HL-60 (cell line): ENCODE results near the gene RAET1E.
"Not testable (repeated sequence)": the region's sequence is repeated elsewhere in the genome, so short reads cannot be mapped to it uniquely, and the experiment has no call there.

Source experiments
- DNase-seq, 2 experiments: peaks; one replicate each; pipeline ENCODE4 v3.0.0-alpha.2; 2010 to 2020; ENCODE audit warnings: low read depth in 1 of 2, low spot score in 1 of 2
- H3K27ac ChIP-seq: fragments of 250-450 bp; sonication (Bioruptor Pico); replicated peaks from 2 replicates; pipeline ENCODE4 v1.5.1; 2020; ENCODE audit warnings: mild to moderate bottlenecking, moderate library complexity
- H3K27me3 ChIP-seq: fragments of 250-450 bp; sonication (Bioruptor Pico); 2 replicates; pipeline ENCODE4 v1.5.1; 2021; ENCODE audit warnings: mild to moderate bottlenecking, moderate library complexity; ENCODE audit not compliant: insufficient read depth, poor library complexity, severe bottlenecking
- H3K4me3 ChIP-seq: replicated peaks from 2 replicates; pipeline ENCODE4 v1.5.1; 2011; ENCODE audit warnings: mild to moderate bottlenecking, control low read depth, low read length; ENCODE audit not compliant: insufficient read depth
- GABPA ChIP-seq: IDR thresholded peaks from 2 replicates; pipeline ENCODE4 v1.6.1; 2012; ENCODE audit warnings: low read depth
- POLR2AphosphoS5 ChIP-seq: IDR thresholded peaks from 2 replicates; pipeline ENCODE4 v1.6.1; 2012; ENCODE audit warnings: low read depth
- SPI1 ChIP-seq: IDR thresholded peaks from 2 replicates; pipeline ENCODE4 v1.6.1; 2012; ENCODE audit warnings: low read depth, mild to moderate bottlenecking, borderline replicate concordance
- TF ChIP-seq, protein P1 (sequence below): IDR thresholded peaks from one replicate; pipeline ENCODE4 v1.5.1; 2011; ENCODE audit warnings: low read length, control low read depth, inconsistent platforms; ENCODE audit not compliant: insufficient read depth
- TF ChIP-seq, protein P2 (sequence below): IDR thresholded peaks from 2 replicates; pipeline ENCODE4 v1.6.1; 2012; ENCODE audit warnings: low read depth; ENCODE audit not compliant: insufficient replicate concordance

Gene RAET1E

GRCh38 chr6:149939356-149939648, 41.4 kb upstream of the RAET1E start:
- TF ChIP-seq POLR2AphosphoS5 = no peak
- TF ChIP-seq, protein P1, sequence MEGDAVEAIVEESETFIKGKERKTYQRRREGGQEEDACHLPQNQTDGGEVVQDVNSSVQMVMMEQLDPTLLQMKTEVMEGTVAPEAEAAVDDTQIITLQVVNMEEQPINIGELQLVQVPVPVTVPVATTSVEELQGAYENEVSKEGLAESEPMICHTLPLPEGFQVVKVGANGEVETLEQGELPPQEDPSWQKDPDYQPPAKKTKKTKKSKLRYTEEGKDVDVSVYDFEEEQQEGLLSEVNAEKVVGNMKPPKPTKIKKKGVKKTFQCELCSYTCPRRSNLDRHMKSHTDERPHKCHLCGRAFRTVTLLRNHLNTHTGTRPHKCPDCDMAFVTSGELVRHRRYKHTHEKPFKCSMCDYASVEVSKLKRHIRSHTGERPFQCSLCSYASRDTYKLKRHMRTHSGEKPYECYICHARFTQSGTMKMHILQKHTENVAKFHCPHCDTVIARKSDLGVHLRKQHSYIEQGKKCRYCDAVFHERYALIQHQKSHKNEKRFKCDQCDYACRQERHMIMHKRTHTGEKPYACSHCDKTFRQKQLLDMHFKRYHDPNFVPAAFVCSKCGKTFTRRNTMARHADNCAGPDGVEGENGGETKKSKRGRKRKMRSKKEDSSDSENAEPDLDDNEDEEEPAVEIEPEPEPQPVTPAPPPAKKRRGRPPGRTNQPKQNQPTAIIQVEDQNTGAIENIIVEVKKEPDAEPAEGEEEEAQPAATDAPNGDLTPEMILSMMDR = no peak
- no peak overlapping the region for H3K4me3 ChIP-seq
- peaks cover 67% of the 10 kb centered on the region for H3K27me3 ChIP-seq
- no peak for DNase-seq
- H3K27ac ChIP-seq = no peak overlapping the region

- no peak for DNase-seq
- TF ChIP-seq GABPA = no peak
- no peak for TF ChIP-seq POLR2AphosphoS5
- TF ChIP-seq, protein P1 = no peak
- no peak for TF ChIP-seq SPI1
- TF ChIP-seq, protein P2, sequence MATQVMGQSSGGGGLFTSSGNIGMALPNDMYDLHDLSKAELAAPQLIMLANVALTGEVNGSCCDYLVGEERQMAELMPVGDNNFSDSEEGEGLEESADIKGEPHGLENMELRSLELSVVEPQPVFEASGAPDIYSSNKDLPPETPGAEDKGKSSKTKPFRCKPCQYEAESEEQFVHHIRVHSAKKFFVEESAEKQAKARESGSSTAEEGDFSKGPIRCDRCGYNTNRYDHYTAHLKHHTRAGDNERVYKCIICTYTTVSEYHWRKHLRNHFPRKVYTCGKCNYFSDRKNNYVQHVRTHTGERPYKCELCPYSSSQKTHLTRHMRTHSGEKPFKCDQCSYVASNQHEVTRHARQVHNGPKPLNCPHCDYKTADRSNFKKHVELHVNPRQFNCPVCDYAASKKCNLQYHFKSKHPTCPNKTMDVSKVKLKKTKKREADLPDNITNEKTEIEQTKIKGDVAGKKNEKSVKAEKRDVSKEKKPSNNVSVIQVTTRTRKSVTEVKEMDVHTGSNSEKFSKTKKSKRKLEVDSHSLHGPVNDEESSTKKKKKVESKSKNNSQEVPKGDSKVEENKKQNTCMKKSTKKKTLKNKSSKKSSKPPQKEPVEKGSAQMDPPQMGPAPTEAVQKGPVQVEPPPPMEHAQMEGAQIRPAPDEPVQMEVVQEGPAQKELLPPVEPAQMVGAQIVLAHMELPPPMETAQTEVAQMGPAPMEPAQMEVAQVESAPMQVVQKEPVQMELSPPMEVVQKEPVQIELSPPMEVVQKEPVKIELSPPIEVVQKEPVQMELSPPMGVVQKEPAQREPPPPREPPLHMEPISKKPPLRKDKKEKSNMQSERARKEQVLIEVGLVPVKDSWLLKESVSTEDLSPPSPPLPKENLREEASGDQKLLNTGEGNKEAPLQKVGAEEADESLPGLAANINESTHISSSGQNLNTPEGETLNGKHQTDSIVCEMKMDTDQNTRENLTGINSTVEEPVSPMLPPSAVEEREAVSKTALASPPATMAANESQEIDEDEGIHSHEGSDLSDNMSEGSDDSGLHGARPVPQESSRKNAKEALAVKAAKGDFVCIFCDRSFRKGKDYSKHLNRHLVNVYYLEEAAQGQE = no peak
- Histone ChIP-seq H3K27me3 (peaks cover 67% of the 10 kb centered on the region), H3K4me3 (peak overlapping the region; percentile 30), H3K27ac (no peak overlapping the region)
Measured at GRCh38 chr6:149938571-149939355, 40.9 kb upstream of the RAET1E start.

DNA sequence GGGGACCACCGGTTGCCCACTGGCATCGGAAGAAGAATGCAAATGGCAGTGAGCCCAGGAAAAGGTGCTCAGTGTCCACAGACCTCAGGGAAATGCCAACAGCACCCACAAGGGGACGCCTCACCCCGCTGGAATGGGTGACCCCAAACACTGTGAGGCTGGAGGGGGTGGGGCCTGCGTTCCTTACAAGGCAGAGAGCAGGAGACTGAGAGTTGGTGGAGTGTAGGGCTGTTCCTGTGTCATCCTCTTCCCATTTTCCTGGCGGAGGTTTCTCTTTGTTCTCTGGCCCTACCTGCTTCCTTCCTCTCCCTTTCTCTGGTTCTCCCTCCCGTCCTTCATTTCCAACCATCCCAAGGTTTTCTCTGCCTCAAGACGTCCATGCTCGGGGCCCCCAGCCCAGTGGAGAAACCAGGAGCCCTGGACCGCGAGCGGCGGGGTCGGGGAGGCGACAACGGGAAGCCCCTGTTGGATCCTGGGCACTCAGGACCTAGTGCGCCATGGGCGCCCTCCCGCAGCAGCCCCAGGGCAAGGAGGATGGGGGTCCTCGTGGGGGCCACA, 40.2 kb upstream of the RAET1E start:
- DNase-seq, H3K27ac ChIP-seq: not testable (repeated sequence)
- Histone ChIP-seq H3K4me3 (peak overlapping the region; percentile 30), H3K27me3 (peaks cover 70% of the 10 kb centered on the region)

DNA sequence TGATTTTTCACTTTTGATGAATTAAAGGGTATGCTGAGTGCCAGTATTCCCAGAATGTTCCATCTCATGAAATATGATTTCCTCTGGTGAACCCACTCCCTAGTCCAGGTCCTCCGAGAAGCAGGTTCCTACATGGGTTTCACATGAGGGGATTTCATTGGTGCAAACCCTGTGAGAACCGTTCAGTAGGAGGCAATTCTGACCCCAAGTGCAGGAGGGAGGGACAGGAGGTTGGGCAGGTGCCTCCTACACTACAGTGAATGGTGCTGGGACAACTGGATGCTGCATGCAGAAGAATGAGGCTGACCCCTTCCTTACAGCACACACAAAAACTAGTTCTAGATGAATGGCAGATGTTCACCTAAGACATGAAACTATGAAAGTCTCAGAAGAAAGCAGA, 38.8 kb upstream of the RAET1E start:
- TF ChIP-seq, protein P1 = no peak
- TF ChIP-seq SPI1 = no peak
- peaks cover 68% of the 10 kb centered on the region for H3K27me3 ChIP-seq

GRCh38 chr6:149935668-149936067, 37.8 kb upstream of the RAET1E start:
- peaks cover 65% of the 10 kb centered on the region for H3K27me3 ChIP-seq
- no peak overlapping the region for H3K4me3 ChIP-seq
- TF ChIP-seq, protein P1 = no peak
- TF ChIP-seq SPI1 (no peak), POLR2AphosphoS5 (no peak), GABPA (no peak)
- TF ChIP-seq, protein P2 = no peak
- H3K27ac ChIP-seq = no peak overlapping the region
- no peak for DNase-seq

More for the DNA sequence above, 38.8 kb upstream of the RAET1E start:
- Histone ChIP-seq H3K4me3 (no peak overlapping the region), H3K27ac (no peak overlapping the region)
- DNase-seq = no peak
